Rectal smooth muscle tissue (tissue), 1 donor: ENCODE results near the gene MSRB3.

Source experiments
- H3K27ac ChIP-seq: one replicate; pipeline ENCODE4 v1.7.0; 2013; ENCODE audit warnings: low read depth, low read length, inconsistent platforms
- H3K27me3 ChIP-seq: one replicate; pipeline ENCODE4 v1.7.0; 2013; ENCODE audit warnings: low read length; ENCODE audit not compliant: control insufficient read depth, insufficient read depth
- H3K36me3 ChIP-seq: one replicate; pipeline ENCODE4 v1.7.0; 2013; ENCODE audit warnings: low read length; ENCODE audit not compliant: control insufficient read depth, insufficient read depth
- H3K4me1 ChIP-seq: one replicate; pipeline ENCODE4 v1.7.0; 2013; ENCODE audit warnings: low read length; ENCODE audit not compliant: control insufficient read depth, insufficient read depth
- H3K4me3 ChIP-seq: one replicate; pipeline ENCODE4 v1.7.0; 2013; ENCODE audit warnings: low read length
- H3K9ac ChIP-seq: one replicate; pipeline ENCODE4 v1.7.0; 2013; ENCODE audit warnings: low read length

Gene MSRB3

GRCh38 chr12:65459545-65459944 is 181.1 kb downstream of the MSRB3 start:
- Histone ChIP-seq H3K27ac (no peak overlapping the region), H3K4me1 (no peaks in the 10 kb centered on the region), H3K27me3 (no peaks in the 10 kb centered on the region), H3K36me3 (peaks cover under 1% of the 10 kb centered on the region), H3K4me3 (no peak overlapping the region), H3K9ac (no peak overlapping the region)

GRCh38 chr12:65460063-65460462 is 181.6 kb downstream of the MSRB3 start:
- no peak overlapping the region for H3K4me3 ChIP-seq
- no peak overlapping the region for H3K27ac ChIP-seq
- no peaks in the 10 kb centered on the region for H3K36me3 ChIP-seq
- H3K4me1 ChIP-seq = no peaks in the 10 kb centered on the region
- no peak overlapping the region for H3K9ac ChIP-seq
- no peaks in the 10 kb centered on the region for H3K27me3 ChIP-seq

GRCh38 chr12:65461017-65461416 is 182.5 kb downstream of the MSRB3 start:
- no peak overlapping the region for H3K27ac ChIP-seq
- H3K4me1 ChIP-seq = no peaks in the 10 kb centered on the region
- H3K4me3 ChIP-seq = no peak overlapping the region
- H3K9ac ChIP-seq = no peak overlapping the region
- H3K36me3 ChIP-seq = no peaks in the 10 kb centered on the region
- H3K27me3 ChIP-seq = no peaks in the 10 kb centered on the region

- no peaks in the 10 kb centered on the region for H3K27me3 ChIP-seq
- no peak overlapping the region for H3K9ac ChIP-seq
- no peak overlapping the region for H3K4me3 ChIP-seq
- H3K36me3 ChIP-seq = no peaks in the 10 kb centered on the region
- H3K4me1 ChIP-seq = no peaks in the 10 kb centered on the region
- H3K27ac ChIP-seq = no peak overlapping the region
Measured at GRCh38 chr12:65462484-65462883, 184.0 kb downstream of the MSRB3 start.

GRCh38 chr12:65463082-65463481 is 184.6 kb downstream of the MSRB3 start:
- no peaks in the 10 kb centered on the region for H3K4me1 ChIP-seq
- no peak overlapping the region for H3K4me3 ChIP-seq
- H3K27me3 ChIP-seq = no peaks in the 10 kb centered on the region
- H3K27ac ChIP-seq = no peak overlapping the region
- no peak overlapping the region for H3K9ac ChIP-seq
- H3K36me3 ChIP-seq = no peaks in the 10 kb centered on the region

- no peaks in the 10 kb centered on the region for H3K27me3 ChIP-seq
- no peak overlapping the region for H3K9ac ChIP-seq
- H3K4me3 ChIP-seq = no peak overlapping the region
- H3K27ac ChIP-seq = no peak overlapping the region
- no peaks in the 10 kb centered on the region for H3K36me3 ChIP-seq
- no peaks in the 10 kb centered on the region for H3K4me1 ChIP-seq
Measured at GRCh38 chr12:65463611-65464010, 185.1 kb downstream of the MSRB3 start.

- Histone ChIP-seq H3K9ac (no peak overlapping the region), H3K4me1 (no peaks in the 10 kb centered on the region), H3K27me3 (no peaks in the 10 kb centered on the region), H3K27ac (no peak overlapping the region), H3K36me3 (no peaks in the 10 kb centered on the region), H3K4me3 (no peak overlapping the region)
Measured at GRCh38 chr12:65464930-65465329, 186.4 kb downstream of the MSRB3 start.

- no peaks in the 10 kb centered on the region for H3K36me3 ChIP-seq
- no peaks in the 10 kb centered on the region for H3K27me3 ChIP-seq
- H3K9ac ChIP-seq = no peak overlapping the region
- no peak overlapping the region for H3K27ac ChIP-seq
- no peaks in the 10 kb centered on the region for H3K4me1 ChIP-seq
- H3K4me3 ChIP-seq = no peak overlapping the region
Measured at GRCh38 chr12:65465766-65466547, 187.5 kb downstream of the MSRB3 start.

GRCh38 chr12:65466911-65467310 is 188.4 kb downstream of the MSRB3 start:
- H3K4me3 ChIP-seq = no peak overlapping the region
- H3K36me3 ChIP-seq = no peaks in the 10 kb centered on the region
- H3K9ac ChIP-seq = no peak overlapping the region
- H3K27ac ChIP-seq = no peak overlapping the region
- H3K4me1 ChIP-seq = no peaks in the 10 kb centered on the region
- H3K27me3 ChIP-seq = no peaks in the 10 kb centered on the region

- no peaks in the 10 kb centered on the region for H3K36me3 ChIP-seq
- H3K9ac ChIP-seq = no peak overlapping the region
- H3K27ac ChIP-seq = no peak overlapping the region
- H3K4me1 ChIP-seq = no peaks in the 10 kb centered on the region
- H3K4me3 ChIP-seq = no peak overlapping the region
- H3K27me3 ChIP-seq = no peaks in the 10 kb centered on the region
Measured at GRCh38 chr12:65470256-65470655, 191.8 kb downstream of the MSRB3 start.

GRCh38 chr12:65472079-65472478 is 193.6 kb downstream of the MSRB3 start:
- Histone ChIP-seq H3K27me3 (no peaks in the 10 kb centered on the region), H3K4me3 (no peak overlapping the region), H3K36me3 (no peaks in the 10 kb centered on the region), H3K9ac (no peak overlapping the region), H3K27ac (no peak overlapping the region), H3K4me1 (no peaks in the 10 kb centered on the region)

GRCh38 chr12:65474831-65475230 is 196.3 kb downstream of the MSRB3 start:
- Histone ChIP-seq H3K27me3 (no peaks in the 10 kb centered on the region), H3K4me1 (no peaks in the 10 kb centered on the region), H3K36me3 (no peaks in the 10 kb centered on the region), H3K9ac (no peak overlapping the region), H3K4me3 (no peak overlapping the region), H3K27ac (no peak overlapping the region)

- no peak overlapping the region for H3K9ac ChIP-seq
- no peak overlapping the region for H3K27ac ChIP-seq
- no peak overlapping the region for H3K4me3 ChIP-seq
- no peaks in the 10 kb centered on the region for H3K36me3 ChIP-seq
- H3K4me1 ChIP-seq = no peaks in the 10 kb centered on the region
- no peaks in the 10 kb centered on the region for H3K27me3 ChIP-seq
Measured at GRCh38 chr12:65477721-65478120, 199.2 kb downstream of the MSRB3 start.
